ENCODE results near the gene VSNL1.

Gene VSNL1

DNA sequence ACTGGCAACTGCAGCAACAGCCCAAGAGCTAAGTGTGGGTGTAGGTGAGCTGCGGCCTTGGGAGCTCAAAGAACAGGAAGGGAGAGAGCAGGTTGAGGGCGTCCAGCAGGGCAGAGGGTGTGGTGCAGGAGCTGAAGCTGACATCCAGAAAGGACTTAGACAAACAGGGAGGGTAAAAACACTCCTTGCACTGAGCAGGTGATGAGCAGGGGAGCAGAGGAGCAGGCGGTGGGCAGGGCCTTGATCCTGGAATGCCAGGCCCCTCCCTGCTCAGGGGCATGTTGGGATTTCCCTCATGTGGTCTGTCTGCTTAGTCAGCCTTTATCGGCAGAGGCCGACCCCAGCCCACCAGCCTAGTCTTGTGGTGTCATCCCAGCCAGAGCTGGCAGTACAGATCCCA, 63.6 kb downstream of the VSNL1 start:
- Histone ChIP-seq H2AFZ (ENCODE audit: low read length) (no peak overlapping the region), H3K4me2 (ENCODE audit: low read length) (no peak overlapping the region), H3K27me3 (ENCODE audit: insufficient read depth, low read length) (peaks cover 10% of the 10 kb centered on the region; the same call in 1 of the 2 replicates), H3K4me3 (ENCODE audit: low read depth, low read length, poor library complexity, severe bottlenecking) (no peak overlapping the region), H3K4me1 (ENCODE audit: insufficient read depth, low read length, severe bottlenecking) (no peaks in the 10 kb centered on the region), H4K20me1 (ENCODE audit: insufficient read depth, low read length) (no peaks in the 10 kb centered on the region), H3F3A (ENCODE audit: insufficient read depth, low read length) (no peaks in the 10 kb centered on the region), H3K36me3 (ENCODE audit: insufficient read depth, low read length) (no peaks in the 10 kb centered on the region), H3K27ac (ENCODE audit: low read depth, low read length, poor library complexity, severe bottlenecking) (no peak overlapping the region), H3K9ac (ENCODE audit: low read length) (no peak overlapping the region), H3K9me3 (ENCODE audit: low read length) (no peaks in the 10 kb centered on the region), H3K79me2 (ENCODE audit: insufficient read depth, low read length) (no peaks in the 10 kb centered on the region), H3K9me2 (ENCODE audit: low read depth, low read length) (no peaks in the 10 kb centered on the region)
- TF ChIP-seq, protein P1, sequence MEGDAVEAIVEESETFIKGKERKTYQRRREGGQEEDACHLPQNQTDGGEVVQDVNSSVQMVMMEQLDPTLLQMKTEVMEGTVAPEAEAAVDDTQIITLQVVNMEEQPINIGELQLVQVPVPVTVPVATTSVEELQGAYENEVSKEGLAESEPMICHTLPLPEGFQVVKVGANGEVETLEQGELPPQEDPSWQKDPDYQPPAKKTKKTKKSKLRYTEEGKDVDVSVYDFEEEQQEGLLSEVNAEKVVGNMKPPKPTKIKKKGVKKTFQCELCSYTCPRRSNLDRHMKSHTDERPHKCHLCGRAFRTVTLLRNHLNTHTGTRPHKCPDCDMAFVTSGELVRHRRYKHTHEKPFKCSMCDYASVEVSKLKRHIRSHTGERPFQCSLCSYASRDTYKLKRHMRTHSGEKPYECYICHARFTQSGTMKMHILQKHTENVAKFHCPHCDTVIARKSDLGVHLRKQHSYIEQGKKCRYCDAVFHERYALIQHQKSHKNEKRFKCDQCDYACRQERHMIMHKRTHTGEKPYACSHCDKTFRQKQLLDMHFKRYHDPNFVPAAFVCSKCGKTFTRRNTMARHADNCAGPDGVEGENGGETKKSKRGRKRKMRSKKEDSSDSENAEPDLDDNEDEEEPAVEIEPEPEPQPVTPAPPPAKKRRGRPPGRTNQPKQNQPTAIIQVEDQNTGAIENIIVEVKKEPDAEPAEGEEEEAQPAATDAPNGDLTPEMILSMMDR (IDR thresholded peaks at IDR 0.05; ENCODE audit: low read length) = no peak
- TF ChIP-seq EZH2 (IDR thresholded peaks at IDR 0.05; ENCODE audit: borderline replicate concordance, low read length) = no peak

GRCh38 chr2:17605696-17606095, 65.2 kb downstream of the VSNL1 start:
- no peak overlapping the region for H3K4me2 ChIP-seq (ENCODE audit: low read length)
- no peaks in the 10 kb centered on the region for H3K36me3 ChIP-seq (ENCODE audit: insufficient read depth, low read length)
- no peaks in the 10 kb centered on the region for H3K9me2 ChIP-seq (ENCODE audit: low read depth, low read length)
- H3K79me2 ChIP-seq (ENCODE audit: insufficient read depth, low read length) = no peaks in the 10 kb centered on the region
- no peak for TF ChIP-seq EZH2 (IDR thresholded peaks at IDR 0.05; ENCODE audit: borderline replicate concordance, low read length)
- no peak overlapping the region for H2AFZ ChIP-seq (ENCODE audit: low read length)
- no peak overlapping the region for H3K27ac ChIP-seq (ENCODE audit: low read depth, low read length, poor library complexity, severe bottlenecking)
- no peak overlapping the region for H3K4me3 ChIP-seq (ENCODE audit: low read depth, low read length, poor library complexity, severe bottlenecking)
- H3K4me1 ChIP-seq (ENCODE audit: insufficient read depth, low read length, severe bottlenecking) = no peaks in the 10 kb centered on the region
- no peaks in the 10 kb centered on the region for H3F3A ChIP-seq (ENCODE audit: insufficient read depth, low read length)
- H3K27me3 ChIP-seq (ENCODE audit: insufficient read depth, low read length) = peaks cover 10% of the 10 kb centered on the region; the same call in 1 of the 2 replicates
- no peaks in the 10 kb centered on the region for H3K9me3 ChIP-seq (ENCODE audit: low read length)
- H4K20me1 ChIP-seq (ENCODE audit: insufficient read depth, low read length) = no peaks in the 10 kb centered on the region
- H3K9ac ChIP-seq (ENCODE audit: low read length) = no peak overlapping the region

DNA sequence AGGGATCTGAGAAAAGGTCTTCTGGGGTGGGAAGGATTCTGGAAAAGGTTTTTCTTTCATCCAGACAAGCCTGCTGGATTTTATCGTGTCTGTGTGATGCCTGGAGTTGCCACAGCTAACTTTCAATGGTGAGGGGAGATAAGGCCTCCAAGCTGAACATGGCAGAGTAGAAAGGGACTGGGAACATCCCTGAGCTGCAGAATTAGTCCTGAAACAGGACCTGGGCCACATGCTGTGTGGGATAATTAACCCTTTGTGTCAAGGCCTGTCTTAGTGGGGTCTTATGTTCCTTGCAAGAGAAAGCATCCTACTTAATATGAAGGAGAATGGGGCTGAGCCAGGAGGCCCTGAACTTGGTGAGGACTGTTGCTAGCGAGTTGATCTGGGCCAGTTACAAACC, 66.4 kb downstream of the VSNL1 start:
- H3K4me1 ChIP-seq (ENCODE audit: insufficient read depth, low read length, severe bottlenecking) = no peaks in the 10 kb centered on the region
- TF ChIP-seq, protein P1 (IDR thresholded peaks at IDR 0.05; ENCODE audit: low read length) = no peak
- no peak for TF ChIP-seq EZH2 (IDR thresholded peaks at IDR 0.05; ENCODE audit: borderline replicate concordance, low read length)

DNA sequence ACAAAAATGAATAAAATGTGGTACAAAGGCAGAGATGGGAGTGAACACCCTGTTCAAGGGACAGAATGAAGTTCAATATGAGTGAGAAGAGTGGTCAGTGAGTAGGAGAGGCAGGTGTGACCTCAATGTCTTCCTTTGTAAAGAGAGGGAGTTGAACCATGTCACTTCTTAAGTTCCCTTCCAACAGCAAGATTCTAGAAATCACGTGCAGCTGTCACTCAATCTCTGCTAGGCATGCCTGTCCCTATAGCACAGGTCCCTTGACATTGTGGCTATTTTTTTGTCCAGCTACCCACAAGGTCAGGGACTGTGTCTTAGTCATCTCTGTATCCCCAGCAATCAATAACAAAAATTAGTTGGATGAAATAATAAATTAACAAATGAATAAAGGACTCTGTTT, 66.9 kb downstream of the VSNL1 start:
- Histone ChIP-seq H3K9ac (ENCODE audit: low read length) (no peak overlapping the region), H3K27me3 (ENCODE audit: insufficient read depth, low read length) (peaks cover 10% of the 10 kb centered on the region; the same call in 1 of the 2 replicates), H3K27ac (ENCODE audit: low read depth, low read length, poor library complexity, severe bottlenecking) (no peak overlapping the region), H4K20me1 (ENCODE audit: insufficient read depth, low read length) (no peaks in the 10 kb centered on the region), H3K9me3 (ENCODE audit: low read length) (no peaks in the 10 kb centered on the region), H3K79me2 (ENCODE audit: insufficient read depth, low read length) (no peaks in the 10 kb centered on the region), H3K9me2 (ENCODE audit: low read depth, low read length) (no peaks in the 10 kb centered on the region), H3K4me2 (ENCODE audit: low read length) (no peak overlapping the region), H3K4me3 (ENCODE audit: low read depth, low read length, poor library complexity, severe bottlenecking) (no peak overlapping the region), H3F3A (ENCODE audit: insufficient read depth, low read length) (no peaks in the 10 kb centered on the region), H3K4me1 (ENCODE audit: insufficient read depth, low read length, severe bottlenecking) (no peaks in the 10 kb centered on the region), H2AFZ (ENCODE audit: low read length) (no peak overlapping the region), H3K36me3 (ENCODE audit: insufficient read depth, low read length) (no peaks in the 10 kb centered on the region)
- no peak for TF ChIP-seq EZH2 (IDR thresholded peaks at IDR 0.05; ENCODE audit: borderline replicate concordance, low read length)
- TF ChIP-seq, protein P1 (IDR thresholded peaks at IDR 0.05; ENCODE audit: low read length) = no peak

More for the DNA sequence above, 66.4 kb downstream of the VSNL1 start:
- no peak overlapping the region for H3K4me3 ChIP-seq (ENCODE audit: low read depth, low read length, poor library complexity, severe bottlenecking)
- no peaks in the 10 kb centered on the region for H3K36me3 ChIP-seq (ENCODE audit: insufficient read depth, low read length)
- H4K20me1 ChIP-seq (ENCODE audit: insufficient read depth, low read length) = no peaks in the 10 kb centered on the region
- H3K79me2 ChIP-seq (ENCODE audit: insufficient read depth, low read length) = no peaks in the 10 kb centered on the region
- H3K4me2 ChIP-seq (ENCODE audit: low read length) = no peak overlapping the region
- no peaks in the 10 kb centered on the region for H3F3A ChIP-seq (ENCODE audit: insufficient read depth, low read length)
- no peaks in the 10 kb centered on the region for H3K9me2 ChIP-seq (ENCODE audit: low read depth, low read length)
- no peaks in the 10 kb centered on the region for H3K9me3 ChIP-seq (ENCODE audit: low read length)
- H3K27ac ChIP-seq (ENCODE audit: low read depth, low read length, poor library complexity, severe bottlenecking) = no peak overlapping the region
- H3K9ac ChIP-seq (ENCODE audit: low read length) = no peak overlapping the region
- H3K27me3 ChIP-seq (ENCODE audit: insufficient read depth, low read length) = peaks cover 10% of the 10 kb centered on the region; the same call in 1 of the 2 replicates
- H2AFZ ChIP-seq (ENCODE audit: low read length) = no peak overlapping the region
